Endometrium (tissue), 2 donors: ENCODE results near the gene BICRA.
A peak's percentile ranks its signal among the peaks of the same experiment; 100 is the strongest.
"Not testable (repeated sequence)": the region's sequence is repeated elsewhere in the genome, so short reads cannot be mapped to it uniquely, and the experiment has no call there.

Experiments used
- FAIRE-seq: peaks from 2 replicates; lab custom pipeline; 2012; peaks lifted over from hg19 to GRCh38; lab: Jason Lieb, UNC
- donor health status: control.
- donor health status: control.

BICRA gene

DNA sequence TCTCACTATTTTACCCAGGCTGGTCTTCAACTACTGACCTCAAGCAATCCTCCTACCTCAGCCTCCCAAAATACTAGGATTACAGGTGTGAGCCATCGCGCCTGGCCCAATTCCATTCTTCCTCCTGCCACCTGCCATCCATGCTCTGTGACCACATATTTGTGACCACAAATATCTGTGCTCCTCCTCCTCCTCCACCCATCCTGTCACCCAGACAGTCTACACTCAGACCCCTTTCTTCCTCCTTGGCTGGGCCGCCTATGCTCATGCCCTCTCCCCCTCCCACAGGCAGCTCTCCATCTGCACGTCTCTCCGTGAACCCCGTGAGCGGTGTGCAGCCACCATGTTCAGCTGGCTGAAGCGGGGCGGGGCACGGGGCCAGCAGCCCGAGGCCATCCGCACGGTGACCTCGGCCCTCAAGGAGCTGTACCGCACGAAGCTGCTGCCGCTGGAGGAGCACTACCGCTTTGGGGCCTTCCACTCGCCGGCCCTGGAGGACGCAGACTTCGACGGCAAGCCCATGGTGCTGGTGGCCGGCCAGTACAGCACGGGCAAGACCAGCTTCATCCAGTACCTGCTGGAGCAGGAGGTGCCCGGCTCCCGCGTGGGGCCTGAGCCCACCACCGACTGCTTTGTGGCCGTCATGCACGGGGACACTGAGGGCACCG, 107.5 kb downstream of the BICRA start:
- no peak for FAIRE-seq

- not testable (repeated sequence) for FAIRE-seq
Measured at GRCh38 chr19:47718415-47719046, 109.6 kb downstream of the BICRA start.

- no peak for FAIRE-seq
Measured at GRCh38 chr19:47719047-47719859, 110.3 kb downstream of the BICRA start.

GRCh38 chr19:47720669-47721422, 111.9 kb downstream of the BICRA start:
- FAIRE-seq = no peak

- peak; percentile 21 for FAIRE-seq
Measured at GRCh38 chr19:47723581-47723940, 114.6 kb downstream of the BICRA start.

GRCh38 chr19:47725759-47726401, 116.9 kb downstream of the BICRA start:
- FAIRE-seq = no peak

- FAIRE-seq = no peak
Measured at GRCh38 chr19:47726467-47726866, 117.5 kb downstream of the BICRA start.

- not testable (repeated sequence) for FAIRE-seq
Measured at GRCh38 chr19:47728295-47728694, 119.4 kb downstream of the BICRA start.

DNA sequence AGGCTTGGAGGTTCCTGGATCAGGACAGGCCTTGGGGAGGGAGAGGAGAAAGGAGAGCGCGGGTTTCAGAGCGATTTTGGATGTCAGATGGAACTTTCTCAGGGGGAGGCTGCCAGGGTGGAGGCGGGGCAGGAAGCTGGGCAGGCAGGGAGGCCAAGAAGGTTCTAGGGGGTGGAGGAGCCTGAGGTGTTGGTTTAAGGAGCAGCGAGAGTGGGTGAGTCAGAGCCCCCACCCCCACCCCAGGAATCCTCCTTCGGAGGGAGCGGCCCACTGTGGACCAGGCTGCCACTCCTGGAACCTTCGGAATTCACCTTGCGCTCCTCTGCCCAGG, 120.5 kb downstream of the BICRA start:
- no peak for FAIRE-seq

DNA sequence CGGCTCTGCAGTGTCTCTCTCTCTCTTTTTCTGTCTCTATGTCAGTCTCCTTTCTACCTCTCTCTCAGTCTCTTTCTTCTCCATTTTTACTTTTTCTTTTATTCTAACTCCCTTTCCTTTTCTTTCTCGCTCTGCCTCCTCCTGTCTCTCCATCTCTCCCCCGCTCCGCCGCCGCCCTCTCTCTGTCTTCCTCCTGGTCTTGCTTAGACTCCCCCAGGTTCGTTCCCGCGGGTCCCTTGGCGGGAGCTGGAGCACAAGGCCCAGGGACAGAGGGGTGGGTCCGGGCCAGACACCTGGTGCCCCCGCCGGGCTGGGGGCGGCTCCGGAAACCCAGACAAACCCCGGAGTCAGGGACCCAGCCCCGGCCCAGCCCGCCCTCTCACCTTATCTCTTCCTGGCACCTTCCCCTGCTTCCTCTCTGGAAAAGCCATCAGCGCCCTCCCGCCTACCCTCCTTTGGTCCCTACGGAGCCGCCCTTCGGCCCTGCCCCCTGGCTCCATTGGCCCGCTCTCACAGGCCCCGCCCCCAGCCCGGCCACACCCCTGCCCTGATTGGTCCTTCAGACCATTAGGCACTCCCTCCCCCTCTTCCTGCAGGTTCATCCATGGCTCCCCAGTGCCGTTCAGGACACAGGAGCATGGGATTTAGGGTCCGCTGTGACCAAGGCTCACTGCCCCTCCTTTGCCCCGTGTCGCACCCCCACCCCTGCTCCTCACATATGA, 121.0 kb downstream of the BICRA start:
- FAIRE-seq = no peak

DNA sequence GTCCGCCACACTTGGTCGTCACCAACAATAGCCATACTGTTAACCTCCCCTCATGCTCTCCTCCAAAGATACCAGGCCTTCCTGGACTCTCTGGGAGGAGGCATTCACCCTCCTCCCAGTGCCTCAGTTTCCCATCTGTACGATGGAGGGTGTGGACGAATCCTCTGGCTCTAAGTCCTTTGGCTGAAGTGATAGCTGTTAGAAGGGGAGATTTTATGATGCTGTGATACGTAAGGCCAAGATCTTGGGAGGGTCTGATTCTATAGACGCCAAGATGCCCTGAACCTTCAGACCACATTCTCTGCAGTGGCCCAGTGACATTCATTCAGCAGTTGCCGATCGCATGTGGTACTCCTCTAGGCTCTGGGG, 121.6 kb downstream of the BICRA start:
- FAIRE-seq = no peak

DNA sequence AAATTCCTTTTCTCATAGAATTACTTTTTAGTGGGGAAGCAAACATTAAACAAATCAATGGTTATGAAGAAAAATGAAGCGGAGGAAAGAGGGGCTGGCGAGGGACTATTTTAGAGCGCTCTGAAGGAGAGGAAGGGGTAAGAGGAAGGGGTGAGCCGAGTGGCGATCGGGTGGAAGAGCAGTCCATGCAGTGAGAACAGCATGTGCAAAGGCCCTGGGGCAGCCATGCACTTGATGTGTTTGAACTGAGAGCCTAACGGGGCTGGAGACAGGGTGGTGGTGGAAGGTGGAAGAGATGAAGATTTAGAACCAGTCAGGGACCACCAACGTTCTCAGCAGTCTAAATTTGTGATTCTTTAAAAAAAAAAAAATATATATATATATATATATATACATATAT, 122.0 kb downstream of the BICRA start:
- FAIRE-seq = no peak

GRCh38 chr19:47735131-47735530, 126.2 kb downstream of the BICRA start:
- no peak for FAIRE-seq

DNA sequence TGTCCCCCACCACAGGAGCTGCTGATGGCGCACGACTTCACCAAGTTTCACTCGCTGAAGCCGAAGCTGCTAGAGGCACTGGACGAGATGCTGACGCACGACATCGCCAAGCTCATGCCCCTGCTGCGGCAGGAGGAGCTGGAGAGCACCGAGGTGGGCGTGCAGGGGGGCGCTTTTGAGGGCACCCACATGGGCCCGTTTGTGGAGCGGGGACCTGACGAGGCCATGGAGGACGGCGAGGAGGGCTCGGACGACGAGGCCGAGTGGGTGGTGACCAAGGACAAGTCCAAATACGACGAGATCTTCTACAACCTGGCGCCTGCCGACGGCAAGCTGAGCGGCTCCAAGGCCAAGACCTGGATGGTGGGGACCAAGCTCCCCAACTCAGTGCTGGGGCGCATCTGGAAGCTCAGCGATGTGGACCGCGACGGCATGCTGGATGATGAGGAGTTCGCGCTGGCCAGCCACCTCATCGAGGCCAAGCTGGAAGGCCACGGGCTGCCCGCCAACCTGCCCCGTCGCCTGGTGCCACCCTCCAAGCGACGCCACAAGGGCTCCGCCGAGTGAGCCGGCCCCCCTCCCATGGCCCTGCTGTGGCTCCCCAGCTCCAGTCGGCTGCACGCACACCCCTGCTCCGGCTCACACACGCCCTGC, 132.1 kb downstream of the BICRA start:
- FAIRE-seq = no peak

DNA sequence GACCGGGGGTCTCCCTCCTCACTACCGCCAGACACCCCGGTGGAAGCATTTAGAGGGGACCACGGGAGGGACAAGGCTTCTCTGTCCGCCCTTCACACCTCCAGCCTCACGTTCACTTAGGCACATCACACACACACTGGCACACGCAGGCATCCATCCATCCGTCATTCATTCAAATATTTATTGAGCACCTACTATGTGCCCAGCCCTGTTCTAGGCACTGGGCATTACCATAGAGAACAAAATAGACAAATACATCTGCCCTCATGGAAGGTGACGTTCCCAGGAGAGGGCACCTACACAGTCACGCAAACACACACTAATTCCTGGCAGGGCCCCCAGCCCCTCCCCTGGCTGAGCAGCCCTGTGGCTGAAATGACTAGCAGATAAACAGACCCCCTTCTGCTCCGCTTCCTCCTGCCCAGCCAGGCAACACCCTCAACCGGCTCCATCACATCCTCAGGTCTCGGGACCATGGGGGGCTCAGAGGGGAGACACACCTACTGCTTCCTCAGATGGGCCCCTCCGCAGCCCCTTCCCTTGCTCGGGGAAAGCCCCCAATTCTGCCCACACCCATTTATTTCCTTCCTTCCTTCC, 132.7 kb downstream of the BICRA start:
- no peak for FAIRE-seq

DNA sequence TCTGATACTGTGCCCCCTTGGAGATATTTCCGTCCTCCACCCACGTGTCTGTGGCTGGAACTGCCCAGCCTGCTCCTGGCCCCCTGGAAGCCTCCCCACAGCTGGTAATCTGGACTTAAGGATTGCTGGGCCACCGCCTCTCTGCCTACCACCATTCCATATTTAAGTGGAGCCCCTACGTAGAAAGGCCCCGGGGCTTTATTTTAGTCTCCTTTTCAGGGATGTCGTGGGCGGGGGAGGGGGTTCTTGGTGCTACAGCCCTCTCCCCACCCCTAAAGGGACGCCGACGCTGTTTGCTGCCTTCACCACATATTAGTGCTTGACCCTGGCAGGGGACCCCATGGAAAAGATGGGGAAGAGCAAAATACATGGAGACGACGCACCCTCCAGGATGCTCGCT, 133.7 kb downstream of the BICRA start:
- FAIRE-seq = no peak

DNA sequence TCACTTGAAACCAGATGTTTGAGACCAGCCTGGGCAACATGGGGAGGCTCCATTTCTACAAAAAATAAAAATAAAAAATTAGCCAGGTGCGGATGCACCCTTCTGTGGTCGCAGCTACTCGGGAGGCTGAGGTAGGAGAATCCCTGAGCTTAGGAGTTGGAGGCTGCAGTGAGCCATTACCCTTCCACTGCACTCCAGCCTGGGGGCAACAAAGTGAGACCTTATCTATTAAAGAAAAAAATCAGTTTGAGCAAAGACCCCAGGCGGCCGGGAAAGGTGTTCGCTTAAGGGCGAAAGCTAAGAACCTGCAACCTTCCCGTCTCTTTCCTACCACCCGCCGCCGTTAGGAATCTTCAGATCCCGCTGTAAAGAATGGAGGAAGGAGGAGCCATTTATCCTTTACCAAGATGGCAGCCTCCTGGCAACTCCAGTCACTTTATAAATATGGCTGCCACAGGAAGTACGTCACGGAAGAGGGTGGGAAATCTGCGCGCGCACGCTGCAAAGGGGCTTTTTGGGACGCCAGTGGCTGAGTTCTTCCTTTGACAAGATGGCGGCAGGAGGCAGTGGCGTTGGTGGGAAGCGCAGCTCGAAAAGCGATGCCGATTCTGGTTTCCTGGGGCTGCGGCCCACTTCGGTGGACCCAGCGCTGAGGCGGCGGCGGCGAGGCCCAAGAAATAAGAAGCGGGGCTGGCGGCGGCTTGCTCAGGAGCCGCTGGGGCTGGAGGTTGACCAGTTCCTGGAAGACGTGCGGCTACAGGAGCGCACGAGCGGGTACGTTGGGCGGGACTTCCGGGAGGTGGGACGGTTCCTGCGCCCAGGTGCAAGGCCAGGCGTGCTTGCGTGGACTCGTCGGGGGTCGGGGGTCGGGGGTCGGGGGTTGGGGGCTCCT, 136.3 kb downstream of the BICRA start, which contains the start of gene NOP53:
NOP53 (plus strand) TSS at position 537 of the 892 bp plus-strand sequence; CDS start at position 551, 14 bp downstream.
- peak; percentile 88 for FAIRE-seq

- not testable (repeated sequence) for FAIRE-seq
Measured at GRCh38 chr19:47746129-47746528, 137.2 kb downstream of the BICRA start.

DNA sequence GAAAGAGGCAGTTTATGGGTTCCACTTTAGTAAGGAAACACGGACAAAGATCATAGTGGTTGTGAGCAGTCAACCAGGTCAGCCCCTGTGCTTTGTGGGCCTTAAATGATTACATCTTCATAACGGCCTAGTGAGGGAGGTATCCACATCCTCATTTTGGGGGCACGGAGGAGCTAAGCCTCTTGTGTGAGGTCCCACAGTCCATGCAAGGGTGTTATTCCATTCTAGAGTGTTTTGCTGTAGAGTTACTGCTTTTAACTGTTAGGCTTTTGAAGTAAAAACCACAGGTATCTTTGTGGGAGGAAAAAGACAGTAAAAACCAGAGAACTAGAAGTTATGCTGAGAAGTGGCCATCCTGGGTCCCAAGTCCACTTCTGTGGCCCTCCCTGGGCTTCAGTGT, 140.4 kb downstream of the BICRA start:
- no peak for FAIRE-seq
